ENCODE results near the gene METTL16. TPM values are rescaled to one million over a fixed set of nuclear protein-coding genes. Genes with fewer than 3 reads are reported as not detected.

Gene METTL16
- total and polyA plus RNA-seq, 2 experiments from 2014 or later = 14.7 to 19.3 TPM

- Histone ChIP-seq H3K9me2 (replicated peaks; ENCODE audit: insufficient read depth) (no peaks in the 10 kb centered on the region), H3K27ac (no peak overlapping the region), H2AFZ (no peak overlapping the region), H3K79me2 (peaks cover 48% of the 10 kb centered on the region), H3K4me3 (no peak overlapping the region), H3K27me3 (no peaks in the 10 kb centered on the region), H3K36me3 (replicated peaks; ENCODE audit: insufficient read depth, low read depth) (no peaks in the 10 kb centered on the region), H4K20me1 (ENCODE audit: insufficient read depth, poor library complexity, severe bottlenecking) (peaks cover 19% of the 10 kb centered on the region), H3K4me2 (no peak overlapping the region), H3K4me1 (ENCODE audit: insufficient read depth) (peaks cover 25% of the 10 kb centered on the region), H3K9me3 (ENCODE audit: low read depth) (no peaks in the 10 kb centered on the region)
- WGBS (ENCODE audit: low lambda C conversion rate, missing lambda C conversion rate) = 89% methylated on average over 12 of the region's 12 CpGs
- DNase-seq (ENCODE audit: low spot score) = no peak
- no peak for TF ChIP-seq CTCF (IDR thresholded peaks at IDR 0.05; ENCODE audit: poor library complexity)
- TF ChIP-seq EZH2 (IDR thresholded peaks at IDR 0.05; ENCODE audit: borderline replicate concordance) = no peak
- no peak for TF ChIP-seq EZH2phosphoT487 (IDR thresholded peaks at IDR 0.05; ENCODE audit: low read depth, severe bottlenecking, unreplicated experiment)
Observed at GRCh38 chr17:2390199-2390836, 121.4 kb downstream of the METTL16 start.

- Histone ChIP-seq H3K36me3 (replicated peaks; ENCODE audit: insufficient read depth, low read depth) (no peaks in the 10 kb centered on the region), H3K9me2 (replicated peaks; ENCODE audit: insufficient read depth) (no peaks in the 10 kb centered on the region), H3K9me3 (ENCODE audit: low read depth) (no peaks in the 10 kb centered on the region), H3K4me1 (ENCODE audit: insufficient read depth) (peaks cover 27% of the 10 kb centered on the region), H2AFZ (no peak overlapping the region), H3K79me2 (peaks cover 34% of the 10 kb centered on the region), H3K27ac (no peak overlapping the region), H3K27me3 (no peaks in the 10 kb centered on the region), H3K4me2 (no peak overlapping the region), H3K4me3 (no peak overlapping the region), H4K20me1 (ENCODE audit: insufficient read depth, poor library complexity, severe bottlenecking) (peaks cover 15% of the 10 kb centered on the region)
- no peak for DNase-seq (ENCODE audit: low spot score)
- TF ChIP-seq CTCF (IDR thresholded peaks at IDR 0.05; ENCODE audit: poor library complexity) (no peak), EZH2phosphoT487 (IDR thresholded peaks at IDR 0.05; ENCODE audit: low read depth, severe bottlenecking, unreplicated experiment) (no peak)
- WGBS (ENCODE audit: low lambda C conversion rate, missing lambda C conversion rate) = 87% methylated on average over 15 of the region's 15 CpGs
Observed at GRCh38 chr17:2388683-2389055, 123.0 kb downstream of the METTL16 start.

GRCh38 chr17:2388020-2388682, 123.5 kb downstream of the METTL16 start:
- Histone ChIP-seq H2AFZ (no peak overlapping the region), H3K36me3 (replicated peaks; ENCODE audit: insufficient read depth, low read depth) (no peaks in the 10 kb centered on the region)
- 91% methylated on average over 21 of the region's 21 CpGs for WGBS (ENCODE audit: low lambda C conversion rate, missing lambda C conversion rate)

More at GRCh38 chr17:2388020-2388682, 123.5 kb downstream of the METTL16 start:
- no peaks in the 10 kb centered on the region for H3K9me2 ChIP-seq (replicated peaks; ENCODE audit: insufficient read depth)
- H3K4me2 ChIP-seq = no peak overlapping the region
- TF ChIP-seq EZH2phosphoT487 (IDR thresholded peaks at IDR 0.05; ENCODE audit: low read depth, severe bottlenecking, unreplicated experiment) (no peak), EZH2 (IDR thresholded peaks at IDR 0.05; ENCODE audit: borderline replicate concordance) (no peak), CTCF (IDR thresholded peaks at IDR 0.05; ENCODE audit: poor library complexity) (no peak)
- peaks cover 32% of the 10 kb centered on the region for H3K4me1 ChIP-seq (ENCODE audit: insufficient read depth)
- H4K20me1 ChIP-seq (ENCODE audit: insufficient read depth, poor library complexity, severe bottlenecking) = peaks cover 15% of the 10 kb centered on the region
- H3K79me2 ChIP-seq = peaks cover 34% of the 10 kb centered on the region
- DNase-seq (ENCODE audit: low spot score) = no peak
- H3K4me3 ChIP-seq = no peak overlapping the region
- H3K9me3 ChIP-seq (ENCODE audit: low read depth) = no peaks in the 10 kb centered on the region
- H3K27ac ChIP-seq = no peak overlapping the region
- H3K27me3 ChIP-seq = no peaks in the 10 kb centered on the region
